Effector memory CD4-positive, alpha-beta T cell (primary cell): ENCODE measurements around the gene RARS1.

Experiments
- DNase-seq, 3 donors: peaks; one replicate each; pipeline ENCODE4 v3.0.0-alpha.2; 2020
- H3K27ac ChIP-seq: 2 replicates; pipeline ENCODE4 v1.7.0; 2013; ENCODE audit warnings: mild to moderate bottlenecking, low read length, moderate library complexity; ENCODE audit not compliant: insufficient read depth, poor library complexity, severe bottlenecking
- H3K27me3 ChIP-seq: replicated peaks from 2 replicates; pipeline ENCODE4 v1.7.0; 2013; ENCODE audit warnings: mild to moderate bottlenecking, low read length; ENCODE audit not compliant: insufficient read depth, control insufficient read depth, poor library complexity, severe bottlenecking
- H3K36me3 ChIP-seq: 2 replicates; pipeline ENCODE4 v1.7.0; 2013; ENCODE audit warnings: mild to moderate bottlenecking, low read length, moderate library complexity; ENCODE audit not compliant: control insufficient read depth, insufficient read depth
- H3K4me1 ChIP-seq: 2 replicates; pipeline ENCODE4 v1.7.0; 2013; ENCODE audit warnings: low read length, mild to moderate bottlenecking; ENCODE audit not compliant: control insufficient read depth, insufficient read depth, poor library complexity, severe bottlenecking
- H3K4me3 ChIP-seq: 2 replicates; pipeline ENCODE4 v1.7.0; 2013; ENCODE audit warnings: low read length, low read depth, mild to moderate bottlenecking; ENCODE audit not compliant: insufficient read depth, poor library complexity, severe bottlenecking
- H3K9me3 ChIP-seq: 2 replicates; pipeline ENCODE4 v1.7.0; 2013; ENCODE audit warnings: mild to moderate bottlenecking, low read length, moderate library complexity; ENCODE audit not compliant: control insufficient read depth

RARS1 gene

GRCh38 chr5:168460606-168461005, 25.7 kb upstream of the RARS1 start:
- Histone ChIP-seq H3K36me3 (no peaks in the 10 kb centered on the region), H3K27ac (no peak overlapping the region), H3K4me1 (no peaks in the 10 kb centered on the region), H3K27me3 (no peaks in the 10 kb centered on the region), H3K9me3 (no peaks in the 10 kb centered on the region), H3K4me3 (no peak overlapping the region)
- no peak for DNase-seq

GRCh38 chr5:168463081-168463480, 23.2 kb upstream of the RARS1 start:
- no peaks in the 10 kb centered on the region for H3K36me3 ChIP-seq
- no peak overlapping the region for H3K4me3 ChIP-seq
- no peak overlapping the region for H3K27ac ChIP-seq
- H3K27me3 ChIP-seq: no peaks in the 10 kb centered on the region
- no peaks in the 10 kb centered on the region for H3K9me3 ChIP-seq
- H3K4me1 ChIP-seq: no peaks in the 10 kb centered on the region
- DNase-seq: no peak

DNA sequence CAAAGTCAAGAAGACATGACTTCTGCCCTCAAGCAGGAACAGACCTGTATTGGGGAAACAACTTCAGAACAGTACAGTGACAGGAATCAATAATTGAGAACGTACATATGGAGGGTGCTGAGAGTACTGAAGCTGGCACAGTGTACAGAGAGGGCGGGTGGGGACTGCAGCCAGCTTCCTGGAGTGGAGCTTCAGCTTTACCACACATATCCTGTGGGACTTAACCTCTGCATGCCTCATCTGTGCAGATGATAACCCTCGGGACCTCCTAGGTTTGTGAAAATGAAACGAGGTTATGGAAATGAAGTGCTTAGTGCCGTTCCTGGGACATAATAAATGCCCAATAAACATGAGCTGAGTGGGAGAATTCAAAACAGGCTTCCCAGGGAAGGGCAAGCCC, 22.1 kb upstream of the RARS1 start:
- Histone ChIP-seq H3K27me3 (no peaks in the 10 kb centered on the region), H3K9me3 (no peaks in the 10 kb centered on the region), H3K4me1 (no peaks in the 10 kb centered on the region), H3K4me3 (no peak overlapping the region), H3K36me3 (no peaks in the 10 kb centered on the region), H3K27ac (no peak overlapping the region)
- DNase-seq: no peak

DNA sequence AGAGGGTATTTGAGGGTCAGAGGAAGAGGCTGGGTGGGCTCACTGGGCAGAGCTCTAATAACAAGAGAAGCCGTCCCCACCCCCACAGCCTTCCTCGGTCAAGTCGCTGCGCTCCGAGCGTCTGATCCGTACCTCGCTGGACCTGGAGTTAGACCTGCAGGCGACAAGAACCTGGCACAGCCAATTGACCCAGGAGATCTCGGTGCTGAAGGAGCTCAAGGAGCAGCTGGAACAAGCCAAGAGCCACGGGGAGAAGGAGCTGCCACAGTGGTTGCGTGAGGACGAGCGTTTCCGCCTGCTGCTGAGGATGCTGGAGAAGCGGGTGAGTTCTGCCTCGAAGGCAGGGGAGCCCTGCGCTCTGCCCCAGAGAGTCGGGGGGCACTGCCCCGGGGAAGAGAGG, 21.6 kb upstream of the RARS1 start:
- no peaks in the 10 kb centered on the region for H3K27me3 ChIP-seq
- H3K4me1 ChIP-seq: no peaks in the 10 kb centered on the region
- no peaks in the 10 kb centered on the region for H3K9me3 ChIP-seq
- H3K4me3 ChIP-seq: no peak overlapping the region
- H3K36me3 ChIP-seq: no peaks in the 10 kb centered on the region
- H3K27ac ChIP-seq: no peak overlapping the region
- no peak for DNase-seq

- Histone ChIP-seq H3K27ac (no peak overlapping the region), H3K4me1 (no peaks in the 10 kb centered on the region), H3K4me3 (no peak overlapping the region), H3K27me3 (no peaks in the 10 kb centered on the region), H3K9me3 (no peaks in the 10 kb centered on the region), H3K36me3 (no peaks in the 10 kb centered on the region)
- no peak for DNase-seq
Observed at GRCh38 chr5:168467755-168468330, 18.4 kb upstream of the RARS1 start.

DNA sequence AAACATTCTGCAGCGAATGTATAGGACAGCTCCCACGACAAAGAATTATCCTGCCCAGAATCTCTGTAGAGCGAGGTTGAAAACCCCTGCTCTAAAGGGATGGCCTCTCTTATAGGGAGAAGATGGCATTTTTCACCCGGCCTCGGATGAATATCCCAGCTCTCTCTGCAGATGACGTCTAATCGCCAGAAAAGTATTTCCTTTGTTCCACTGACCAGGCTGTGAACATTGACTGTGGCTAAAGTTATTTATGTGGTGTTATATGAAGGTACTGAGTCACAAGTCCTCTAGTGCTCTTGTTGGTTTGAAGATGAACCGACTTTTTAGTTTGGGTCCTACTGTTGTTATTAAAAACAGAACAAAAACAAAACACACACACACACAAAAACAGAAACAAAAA, 17.4 kb upstream of the RARS1 start:
- Histone ChIP-seq H3K4me1 (no peaks in the 10 kb centered on the region), H3K36me3 (no peaks in the 10 kb centered on the region), H3K27ac (no peak overlapping the region), H3K27me3 (no peaks in the 10 kb centered on the region), H3K4me3 (no peak overlapping the region), H3K9me3 (no peaks in the 10 kb centered on the region)
- DNase-seq: no peak

- Histone ChIP-seq H3K4me1 (no peaks in the 10 kb centered on the region), H3K9me3 (no peaks in the 10 kb centered on the region), H3K4me3 (no peak overlapping the region), H3K36me3 (no peaks in the 10 kb centered on the region), H3K27me3 (no peaks in the 10 kb centered on the region), H3K27ac (no peak overlapping the region)
- no peak for DNase-seq
Observed at GRCh38 chr5:168469816-168470215, 16.5 kb upstream of the RARS1 start.

DNA sequence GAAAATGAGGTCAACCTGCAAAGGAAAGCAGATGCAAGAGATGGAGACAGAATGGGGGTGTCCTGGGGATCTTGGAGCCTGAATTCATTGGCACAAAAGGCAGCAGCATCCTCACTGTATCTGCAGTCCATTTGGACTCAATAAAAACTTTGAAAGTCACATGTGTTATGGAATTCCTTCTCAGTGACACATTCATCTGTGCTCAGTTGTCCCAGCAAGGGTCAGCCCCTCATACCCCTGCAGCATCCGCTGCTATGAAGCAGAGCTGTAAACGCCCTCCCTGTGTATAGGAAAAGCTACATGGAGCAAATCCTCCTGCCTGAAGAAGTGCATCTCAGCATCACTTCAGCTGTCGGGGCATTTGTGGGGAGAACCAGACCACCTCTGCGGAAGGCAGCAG, 14.5 kb upstream of the RARS1 start:
- Histone ChIP-seq H3K9me3 (no peaks in the 10 kb centered on the region), H3K36me3 (no peaks in the 10 kb centered on the region), H3K27ac (no peak overlapping the region), H3K4me3 (no peak overlapping the region), H3K4me1 (no peaks in the 10 kb centered on the region), H3K27me3 (no peaks in the 10 kb centered on the region)
- no peak for DNase-seq

GRCh38 chr5:168472329-168472728, 13.9 kb upstream of the RARS1 start:
- Histone ChIP-seq H3K27ac (no peak overlapping the region), H3K27me3 (no peaks in the 10 kb centered on the region), H3K36me3 (no peaks in the 10 kb centered on the region), H3K9me3 (no peaks in the 10 kb centered on the region), H3K4me3 (no peak overlapping the region), H3K4me1 (no peaks in the 10 kb centered on the region)
- DNase-seq: no peak

DNA sequence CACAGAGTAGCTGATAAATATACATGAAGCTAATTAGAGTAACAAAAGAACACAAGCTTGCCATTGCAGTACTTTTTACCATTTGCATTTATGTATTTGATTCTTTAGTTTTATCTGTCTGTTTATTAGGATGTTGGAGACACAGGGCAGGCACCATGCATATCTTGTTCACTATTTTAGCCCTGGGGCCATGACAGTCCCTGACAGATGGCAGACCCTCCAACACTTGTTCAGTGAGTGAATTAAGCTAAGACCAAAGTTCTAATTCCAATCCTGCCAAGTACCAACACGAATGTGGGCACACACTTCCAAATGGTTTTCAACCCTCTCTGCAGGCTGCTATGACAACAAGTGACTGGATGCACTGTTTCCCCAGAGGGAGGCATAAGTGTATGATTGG, 12.0 kb upstream of the RARS1 start:
- Histone ChIP-seq H3K9me3 (no peaks in the 10 kb centered on the region), H3K4me3 (no peak overlapping the region), H3K27ac (no peak overlapping the region), H3K36me3 (no peaks in the 10 kb centered on the region), H3K4me1 (no peaks in the 10 kb centered on the region), H3K27me3 (no peaks in the 10 kb centered on the region)
- no peak for DNase-seq

- Histone ChIP-seq H3K27me3 (no peaks in the 10 kb centered on the region), H3K9me3 (no peaks in the 10 kb centered on the region), H3K36me3 (no peaks in the 10 kb centered on the region), H3K4me1 (no peaks in the 10 kb centered on the region), H3K27ac (no peak overlapping the region), H3K4me3 (no peak overlapping the region)
- DNase-seq: no peak
Observed at GRCh38 chr5:168477060-168477459, 9.2 kb upstream of the RARS1 start.
